GM12873 (cell line): ENCODE measurements around the gene IL1RAPL1.

Experiments used
- TF ChIP-seq, protein P1 (sequence below): IDR thresholded peaks from 2 replicates; pipeline ENCODE4 v1.5.1; 2012; ENCODE audit warnings: low read depth, mild to moderate bottlenecking, moderate library complexity, low read length, control low read depth; ENCODE audit not compliant: insufficient read depth; ENCODE audit errors: missing control alignments

Gene IL1RAPL1

DNA sequence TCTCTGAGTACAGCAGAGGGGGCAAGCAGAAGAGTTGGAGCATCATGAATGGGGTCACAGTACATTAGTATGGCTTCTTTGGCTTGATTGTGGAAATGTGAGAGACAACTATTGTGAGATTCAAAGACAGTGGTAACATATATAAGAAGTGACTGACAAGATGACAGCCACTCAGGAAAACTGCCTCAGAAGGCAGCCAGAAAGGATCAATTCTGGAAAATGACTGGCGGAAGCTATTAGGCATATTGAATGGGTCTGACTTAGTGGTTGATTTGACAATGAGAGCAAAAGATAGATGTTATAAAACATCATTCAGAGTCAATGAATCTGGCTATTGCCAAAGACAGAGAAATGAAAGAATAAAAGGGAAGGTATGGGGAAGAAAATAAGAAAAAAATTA, 1282.6 kb downstream of the IL1RAPL1 start:
- TF ChIP-seq, protein P1, sequence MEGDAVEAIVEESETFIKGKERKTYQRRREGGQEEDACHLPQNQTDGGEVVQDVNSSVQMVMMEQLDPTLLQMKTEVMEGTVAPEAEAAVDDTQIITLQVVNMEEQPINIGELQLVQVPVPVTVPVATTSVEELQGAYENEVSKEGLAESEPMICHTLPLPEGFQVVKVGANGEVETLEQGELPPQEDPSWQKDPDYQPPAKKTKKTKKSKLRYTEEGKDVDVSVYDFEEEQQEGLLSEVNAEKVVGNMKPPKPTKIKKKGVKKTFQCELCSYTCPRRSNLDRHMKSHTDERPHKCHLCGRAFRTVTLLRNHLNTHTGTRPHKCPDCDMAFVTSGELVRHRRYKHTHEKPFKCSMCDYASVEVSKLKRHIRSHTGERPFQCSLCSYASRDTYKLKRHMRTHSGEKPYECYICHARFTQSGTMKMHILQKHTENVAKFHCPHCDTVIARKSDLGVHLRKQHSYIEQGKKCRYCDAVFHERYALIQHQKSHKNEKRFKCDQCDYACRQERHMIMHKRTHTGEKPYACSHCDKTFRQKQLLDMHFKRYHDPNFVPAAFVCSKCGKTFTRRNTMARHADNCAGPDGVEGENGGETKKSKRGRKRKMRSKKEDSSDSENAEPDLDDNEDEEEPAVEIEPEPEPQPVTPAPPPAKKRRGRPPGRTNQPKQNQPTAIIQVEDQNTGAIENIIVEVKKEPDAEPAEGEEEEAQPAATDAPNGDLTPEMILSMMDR: no peak

DNA sequence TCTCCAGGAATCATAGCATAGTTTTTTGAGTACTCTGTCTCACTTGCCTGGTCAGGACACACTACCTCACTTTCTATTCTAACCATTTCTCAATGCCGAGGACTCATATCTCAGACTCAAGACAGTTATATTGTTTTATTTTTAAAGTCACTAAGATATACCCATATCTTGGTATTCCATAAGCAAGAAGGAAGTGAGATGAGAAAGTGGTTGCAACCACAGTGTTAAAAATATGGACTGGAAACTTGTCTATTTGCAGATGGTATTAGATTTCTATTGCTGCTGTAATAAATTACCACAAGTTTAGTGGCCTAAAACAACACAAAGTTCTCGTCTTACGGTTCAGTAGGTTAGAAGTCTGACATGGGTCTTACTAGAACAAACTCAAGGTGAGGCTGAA, 1283.4 kb downstream of the IL1RAPL1 start:
- TF ChIP-seq, protein P1: no peak

DNA sequence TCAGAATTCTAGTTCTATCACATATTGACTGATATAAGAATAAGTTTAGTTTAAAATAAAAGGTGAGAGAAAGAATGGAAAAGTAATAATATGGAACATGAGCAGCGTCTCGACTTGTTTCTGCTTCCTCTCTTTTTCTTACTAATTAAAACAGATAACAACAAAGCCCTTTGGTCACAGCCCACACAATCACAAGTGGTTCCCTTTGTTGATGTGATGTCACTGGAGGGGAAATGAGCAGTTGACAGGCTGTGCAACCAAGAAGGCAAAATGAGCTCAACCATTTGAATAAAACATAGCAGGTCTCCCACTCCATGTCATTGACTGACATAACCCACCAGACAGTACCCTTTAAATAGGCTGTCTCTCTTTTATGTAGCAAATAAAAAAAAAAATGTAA, 1285.6 kb downstream of the IL1RAPL1 start:
- TF ChIP-seq, protein P1: no peak

DNA sequence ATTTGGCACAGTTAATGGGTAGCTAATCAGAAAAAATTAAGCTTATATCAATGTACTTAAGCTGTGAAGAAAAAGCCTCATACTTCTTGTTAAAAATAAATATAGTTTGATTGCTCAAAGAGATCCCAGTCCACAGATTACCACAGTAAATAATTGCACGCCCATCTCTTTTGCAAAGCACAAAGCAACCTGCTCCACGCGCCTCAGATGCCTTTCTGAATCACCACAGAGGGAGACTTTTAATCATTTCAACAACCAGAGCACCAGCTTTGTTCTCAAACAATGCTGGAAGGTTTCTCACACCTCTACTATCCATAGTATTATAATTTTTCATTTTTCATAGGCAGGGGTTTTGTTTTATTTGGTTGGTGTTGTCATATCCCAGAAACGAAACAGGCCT, 1289.5 kb downstream of the IL1RAPL1 start:
- TF ChIP-seq, protein P1: no peak

DNA sequence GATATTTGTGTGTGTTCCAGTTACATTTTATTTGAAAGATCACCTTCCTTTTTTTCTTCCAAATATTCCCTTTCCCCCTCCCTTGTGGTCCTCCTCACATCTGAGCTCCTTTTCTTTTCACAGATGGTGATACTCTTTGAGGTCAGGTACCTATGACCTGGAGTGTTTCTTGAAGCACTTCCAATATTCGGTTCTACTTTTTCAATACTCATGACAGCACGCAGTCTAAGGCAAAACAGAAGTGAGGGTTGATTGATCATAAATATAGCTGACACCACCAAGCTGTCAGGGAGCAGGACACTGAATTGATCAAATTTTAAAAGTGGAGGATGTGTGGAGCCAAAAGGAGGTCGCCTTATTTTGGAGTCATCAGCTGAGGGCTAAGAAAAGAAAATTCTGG, 1293.7 kb downstream of the IL1RAPL1 start:
- TF ChIP-seq, protein P1: no peak

DNA sequence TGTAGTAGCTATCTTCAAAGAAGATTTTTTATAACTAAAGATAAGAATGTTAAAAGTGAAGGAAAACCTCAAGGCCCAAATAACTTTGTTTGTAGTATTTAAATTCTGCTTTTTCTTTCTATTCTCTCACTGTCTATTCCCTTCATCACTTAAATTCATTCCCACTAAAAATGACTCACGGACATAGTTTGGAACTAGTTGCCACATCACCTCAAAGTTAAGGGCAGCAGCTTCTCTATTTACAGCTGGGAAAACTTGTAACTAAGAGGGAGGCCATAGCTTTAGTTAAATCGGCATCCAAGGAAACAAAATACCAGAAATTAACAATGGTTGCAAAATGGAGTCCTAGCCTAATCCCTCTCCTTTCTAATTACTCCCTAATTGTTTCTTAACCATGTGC, 1302.8 kb downstream of the IL1RAPL1 start:
- TF ChIP-seq, protein P1: no peak

DNA sequence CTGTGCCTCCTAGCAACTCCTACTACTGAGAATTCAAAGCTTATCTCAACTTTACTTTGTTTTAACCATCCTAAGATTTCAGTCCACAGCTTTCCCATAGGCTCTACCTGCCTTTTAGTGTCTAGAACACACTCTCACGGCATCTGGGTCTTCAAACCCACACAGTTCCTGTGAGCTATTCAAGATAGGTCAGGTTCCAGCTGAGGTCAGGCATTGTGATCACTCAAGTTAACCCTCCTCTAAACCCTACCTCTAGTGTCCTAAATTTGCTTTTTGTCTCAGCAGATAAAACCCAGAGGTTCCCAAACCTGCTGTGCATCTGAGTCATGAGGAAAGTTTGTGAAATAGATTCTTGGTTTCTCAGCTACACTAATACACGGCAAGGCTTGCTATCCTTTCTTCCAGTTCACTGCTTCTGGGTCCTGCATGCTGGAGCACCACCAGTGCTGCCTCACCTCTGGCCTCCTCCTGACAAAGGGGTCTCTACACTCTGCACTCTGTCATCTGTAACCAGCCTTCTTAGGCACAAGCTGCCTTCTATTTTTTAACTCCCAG, 1303.5 kb downstream of the IL1RAPL1 start:
- TF ChIP-seq, protein P1: no peak
